GM12891 (cell line): Measurements from ENCODE around the gene COL15A1.

Source experiments
- DNase-seq: peaks from one replicate; pipeline ENCODE4 v3.0.0; 2011; ENCODE audit warnings: low spot score; ENCODE audit not compliant: insufficient read length
- FAIRE-seq: peaks from 2 replicates; lab custom pipeline; 2011; peaks lifted over from hg19 to GRCh38; lab: Jason Lieb, UNC
- PAX5 ChIP-seq: IDR thresholded peaks from 2 replicates; pipeline ENCODE4 v1.6.1; 2011; ENCODE audit warnings: low read length, moderate library complexity, mild to moderate bottlenecking; ENCODE audit not compliant: insufficient read depth, severe bottlenecking
- POLR2A ChIP-seq: IDR thresholded peaks from 2 replicates; pipeline ENCODE4 v1.6.1; 2011; ENCODE audit warnings: low read depth, low read length, control low read depth
- POLR2AphosphoS5 ChIP-seq: IDR thresholded peaks from 2 replicates; pipeline ENCODE4 v1.6.1; 2011; ENCODE audit warnings: low read depth, low read length, control low read depth
- POU2F2 ChIP-seq: IDR thresholded peaks from 2 replicates; pipeline ENCODE4 v1.6.1; 2011; ENCODE audit warnings: low read depth, mild to moderate bottlenecking, control low read depth, low read length, moderate library complexity
- SPI1 ChIP-seq: IDR thresholded peaks from 2 replicates; pipeline ENCODE4 v1.6.1; 2011; ENCODE audit warnings: low read depth, low read length, control low read depth
- TAF1 ChIP-seq: IDR thresholded peaks from 2 replicates; pipeline ENCODE4 v1.6.1; 2011; ENCODE audit warnings: low read depth, low read length, control low read depth

The COL15A1 gene

GRCh38 chr9:99076483-99077171, 132.9 kb downstream of the COL15A1 start:
- DNase-seq: no peak
- TF ChIP-seq POLR2A (no peak), PAX5 (no peak), POLR2AphosphoS5 (no peak), SPI1 (no peak), POU2F2 (no peak), TAF1 (no peak)
- FAIRE-seq: no peak

DNA sequence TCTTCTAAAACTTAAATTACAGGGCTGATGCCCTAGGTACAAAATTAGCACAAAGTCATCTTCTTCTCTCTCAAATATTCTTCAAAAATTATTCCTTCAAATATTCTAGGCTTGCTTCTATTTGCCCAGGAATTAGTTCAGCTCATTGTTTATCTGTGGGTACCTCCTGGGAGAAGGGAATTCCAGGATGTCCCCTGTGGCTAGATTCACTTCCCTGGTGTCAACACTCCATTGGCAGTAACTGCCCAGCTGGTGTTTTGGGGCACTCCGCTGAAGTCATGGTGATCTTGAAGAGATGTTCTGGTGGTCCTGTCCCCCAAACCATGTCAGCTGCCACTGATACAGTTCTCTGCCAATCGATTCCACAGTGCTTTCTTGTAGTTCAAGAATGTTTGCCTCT, 135.0 kb downstream of the COL15A1 start:
- FAIRE-seq: no peak
- DNase-seq: no peak
- TF ChIP-seq POLR2A: no peak
- no peak for TF ChIP-seq POU2F2
- no peak for TF ChIP-seq PAX5
- TF ChIP-seq POLR2AphosphoS5: no peak
- no peak for TF ChIP-seq TAF1
- no peak for TF ChIP-seq SPI1

DNA sequence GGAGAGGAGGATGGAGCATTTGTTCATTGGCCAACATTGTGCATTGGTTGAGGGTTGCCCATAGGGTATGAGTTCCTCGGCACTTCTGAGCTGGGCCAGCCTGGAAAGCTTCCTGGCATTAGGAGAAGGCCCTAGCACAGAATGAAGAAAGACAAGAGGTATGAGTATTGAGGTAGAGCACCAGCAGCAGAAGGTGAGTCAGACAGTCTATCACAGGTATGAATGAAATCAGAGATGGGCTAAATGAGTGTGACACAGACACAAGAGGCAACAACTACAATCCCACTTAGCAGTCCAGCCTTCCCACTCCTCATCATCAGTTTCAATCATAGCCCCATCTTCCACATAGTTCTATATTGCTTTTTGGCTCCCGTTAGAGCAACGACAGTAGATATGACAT, 135.8 kb downstream of the COL15A1 start:
- DNase-seq: no peak
- no peak for TF ChIP-seq SPI1
- no peak for TF ChIP-seq TAF1
- TF ChIP-seq POU2F2: no peak
- TF ChIP-seq PAX5: no peak
- TF ChIP-seq POLR2AphosphoS5: no peak
- no peak for TF ChIP-seq POLR2A
- no peak for FAIRE-seq

- TF ChIP-seq TAF1 (no peak), POLR2A (no peak), POLR2AphosphoS5 (no peak), POU2F2 (no peak), SPI1 (no peak), PAX5 (no peak)
- no peak for FAIRE-seq
- DNase-seq: no peak
Measured at GRCh38 chr9:99083051-99083450, 139.3 kb downstream of the COL15A1 start.

- DNase-seq: no peak
- TF ChIP-seq SPI1: peak; percentile 57
- TF ChIP-seq POLR2AphosphoS5: no peak
- FAIRE-seq: no peak
Measured at GRCh38 chr9:99085949-99086948, 142.5 kb downstream of the COL15A1 start.

GRCh38 chr9:99087462-99087861, 143.8 kb downstream of the COL15A1 start:
- FAIRE-seq (no peak), DNase-seq (no peak)
- TF ChIP-seq SPI1 (no peak), POLR2A (no peak), POU2F2 (no peak), POLR2AphosphoS5 (no peak), PAX5 (no peak), TAF1 (no peak)

- no peak for DNase-seq
- FAIRE-seq: no peak
- no peak for TF ChIP-seq POLR2AphosphoS5
- no peak for TF ChIP-seq POU2F2
- no peak for TF ChIP-seq SPI1
- no peak for TF ChIP-seq POLR2A
- TF ChIP-seq TAF1: no peak
- TF ChIP-seq PAX5: no peak
Measured at GRCh38 chr9:99090336-99091130, 146.8 kb downstream of the COL15A1 start.

GRCh38 chr9:99092643-99093491, 149.2 kb downstream of the COL15A1 start:
- no peak for DNase-seq
- FAIRE-seq: no peak
- TF ChIP-seq SPI1 (no peak), PAX5 (no peak)
